ENCODE results near the gene AGPS. TPM values are rescaled to one million over a fixed set of nuclear protein-coding genes. Genes with fewer than 3 reads are reported as not detected.
"Not testable (repeated sequence)": the region's sequence is repeated elsewhere in the genome, so short reads cannot be mapped to it uniquely, and the experiment has no call there.

Gene AGPS
- polyA plus RNA-seq, 10 donors = 22.2 to 32.0 (median 26.6) TPM

- not testable (repeated sequence) for DNase-seq
These were observed 18.1 kb downstream of the AGPS start for GRCh38 chr2:177410629-177411028.

DNA sequence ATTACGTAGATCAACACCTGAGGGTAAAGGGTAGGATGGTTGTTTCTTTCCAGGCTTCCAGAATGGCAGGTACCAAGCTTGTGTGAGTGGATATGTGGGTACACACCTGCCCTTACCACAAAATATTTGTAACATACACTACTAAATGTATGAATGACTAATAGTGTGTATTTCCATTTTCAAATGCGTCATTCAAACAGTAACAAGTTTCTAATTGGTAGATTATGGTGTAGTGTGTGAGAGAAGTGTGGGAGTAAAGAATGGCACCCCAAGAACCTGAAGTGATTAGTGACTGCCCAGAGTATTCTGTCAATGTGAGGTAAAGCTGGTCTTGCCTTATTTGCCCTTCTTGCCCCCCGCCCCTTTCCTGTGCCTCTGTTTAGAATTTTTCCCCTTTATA, 21.1 kb downstream of the AGPS start:
- DNase-seq = no peak

DNA sequence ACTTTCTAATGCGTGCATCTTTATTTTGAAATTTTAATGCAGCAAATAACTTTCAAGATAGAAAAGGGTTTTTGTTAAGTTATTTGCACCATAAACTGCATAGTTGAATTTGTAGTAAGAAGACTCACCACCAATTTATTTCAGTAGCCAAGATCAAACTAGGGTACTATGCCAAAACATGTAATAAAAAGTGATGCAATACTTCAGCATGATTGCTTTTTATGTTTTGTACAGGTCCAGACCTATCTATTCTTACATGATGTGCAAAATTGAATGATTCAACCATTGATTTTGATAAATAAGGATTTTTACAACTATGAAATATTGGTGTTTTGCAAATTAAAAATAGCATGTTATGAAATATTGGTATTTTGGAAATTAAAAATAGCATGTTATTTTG, 26.7 kb downstream of the AGPS start:
- DNase-seq = peak in 1 of 3 donors; percentile 21

GRCh38 chr2:177422271-177422670, 29.7 kb downstream of the AGPS start:
- DNase-seq = no peak

- not testable (repeated sequence) for DNase-seq
These were observed 31.5 kb downstream of the AGPS start for GRCh38 chr2:177424120-177424519.

DNA sequence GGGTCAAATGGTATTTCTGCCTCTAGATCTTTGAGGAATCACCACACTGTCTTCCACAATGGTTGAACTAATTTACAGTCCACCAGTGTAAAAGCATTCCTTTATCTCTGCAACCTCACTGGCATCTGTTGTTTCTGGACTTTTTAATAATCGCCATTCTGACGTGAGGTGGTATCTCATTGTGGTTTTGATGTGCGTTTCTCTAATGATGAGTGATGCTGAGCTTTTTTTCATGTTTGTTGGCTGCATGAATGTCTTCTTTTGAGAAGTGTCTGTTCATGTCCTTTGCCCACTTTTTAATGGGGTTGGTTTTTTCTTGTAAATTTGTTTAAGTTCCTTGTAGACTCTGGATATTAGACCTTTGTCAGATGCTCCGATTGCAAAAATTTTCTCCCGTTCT, 32.0 kb downstream of the AGPS start:
- DNase-seq = not testable (repeated sequence)

DNA sequence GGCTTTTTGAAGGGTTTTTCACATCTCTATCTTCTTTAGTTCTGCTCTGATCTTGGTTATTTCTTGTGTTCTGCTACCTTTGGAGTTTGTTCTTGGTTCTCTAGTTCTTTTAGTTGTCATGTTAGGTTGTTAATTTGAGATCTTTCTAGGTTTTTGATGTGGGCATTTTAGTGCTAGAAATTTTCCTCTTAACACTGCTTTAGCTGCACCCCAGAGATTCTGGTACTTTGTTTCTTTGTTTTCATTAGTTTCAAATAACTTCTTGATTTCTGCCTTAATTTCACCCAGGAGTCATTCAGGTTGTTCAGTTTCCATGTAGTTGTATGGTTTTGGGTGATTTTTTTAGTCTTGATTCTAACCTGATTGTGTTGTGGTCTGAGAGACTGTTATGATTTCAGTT, 34.7 kb downstream of the AGPS start:
- no peak for DNase-seq

- not testable (repeated sequence) for DNase-seq
These were observed 35.4 kb downstream of the AGPS start for GRCh38 chr2:177427936-177428335.

- peak in 1 of 3 donors; percentile 84 for DNase-seq
These were observed 37.2 kb downstream of the AGPS start for GRCh38 chr2:177429688-177430325.

DNA sequence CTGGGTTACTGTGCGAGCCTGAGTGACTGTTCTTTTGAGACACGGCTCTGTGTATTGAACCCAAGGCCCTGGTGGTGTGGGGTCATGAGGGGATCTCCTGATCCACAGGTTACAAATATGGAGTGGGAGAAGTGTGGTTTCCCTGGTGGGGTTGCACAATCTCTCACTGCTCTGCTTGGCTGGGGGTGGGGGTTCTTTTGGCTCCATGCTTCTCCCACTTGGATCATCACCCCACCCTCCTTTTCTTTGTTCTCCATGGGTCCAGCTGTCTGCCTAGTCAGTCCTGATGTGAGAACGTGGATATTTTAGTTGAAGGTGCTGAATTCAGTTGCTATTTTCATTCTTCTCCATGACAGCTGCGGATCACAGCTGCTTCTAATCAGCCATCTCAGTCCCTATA, 37.8 kb downstream of the AGPS start:
- DNase-seq = peak in 1 of 3 donors; percentile 26

DNA sequence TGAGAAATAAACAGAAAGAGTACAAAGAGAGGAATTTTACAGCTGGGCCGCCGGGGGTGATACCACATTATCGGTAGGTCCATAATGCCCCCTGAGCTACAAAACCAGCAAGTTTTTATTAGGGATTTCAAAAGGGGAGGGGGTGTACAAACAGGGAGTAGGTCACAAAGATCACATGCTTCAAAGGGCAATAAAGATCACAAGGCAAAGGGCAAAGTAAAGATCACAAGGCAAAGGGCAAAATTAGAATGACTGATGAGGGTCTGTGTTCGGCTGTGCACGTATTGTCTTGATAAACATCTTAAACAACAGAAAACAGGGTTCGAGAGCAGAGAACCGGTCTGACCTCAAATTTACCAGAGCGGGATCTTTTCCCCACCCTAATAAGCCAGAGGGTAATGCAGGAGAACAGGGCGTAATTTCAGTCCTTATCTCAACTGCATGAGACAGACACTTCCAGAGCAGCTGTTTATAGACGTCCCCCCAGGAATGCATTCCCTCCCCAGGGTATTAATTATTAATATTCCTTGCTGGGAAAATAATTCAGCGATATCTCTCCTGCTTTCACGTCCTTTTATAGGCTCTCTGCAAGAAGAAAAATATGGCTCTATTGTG, 38.6 kb downstream of the AGPS start:
- DNase-seq = not testable (repeated sequence)

GRCh38 chr2:177432703-177433102, 40.1 kb downstream of the AGPS start:
- DNase-seq = no peak

DNA sequence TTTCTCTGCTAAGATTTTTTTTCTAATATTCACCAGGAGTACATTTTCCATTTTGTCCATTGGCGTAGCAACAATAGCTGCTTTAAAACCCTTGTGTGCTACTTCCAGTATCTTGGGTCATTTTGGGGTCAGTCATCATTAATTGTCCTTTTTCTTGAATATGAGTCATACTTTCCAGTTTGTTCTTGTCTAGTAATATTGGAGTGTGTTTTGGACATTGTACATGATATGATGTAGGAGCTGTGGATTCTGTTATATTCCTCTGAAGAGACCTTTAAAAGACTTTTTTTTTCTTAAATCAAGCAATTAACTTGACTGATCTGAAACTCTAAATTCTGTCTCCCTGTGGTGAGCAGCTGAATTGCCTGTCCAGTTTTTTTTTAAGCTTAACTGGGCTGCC, 40.8 kb downstream of the AGPS start:
- DNase-seq = peak in 1 of 3 donors; percentile 10

GRCh38 chr2:177434475-177434874, 41.9 kb downstream of the AGPS start:
- DNase-seq = no peak

- no peak for DNase-seq
These were observed 52.6 kb downstream of the AGPS start for GRCh38 chr2:177445200-177445599.

DNA sequence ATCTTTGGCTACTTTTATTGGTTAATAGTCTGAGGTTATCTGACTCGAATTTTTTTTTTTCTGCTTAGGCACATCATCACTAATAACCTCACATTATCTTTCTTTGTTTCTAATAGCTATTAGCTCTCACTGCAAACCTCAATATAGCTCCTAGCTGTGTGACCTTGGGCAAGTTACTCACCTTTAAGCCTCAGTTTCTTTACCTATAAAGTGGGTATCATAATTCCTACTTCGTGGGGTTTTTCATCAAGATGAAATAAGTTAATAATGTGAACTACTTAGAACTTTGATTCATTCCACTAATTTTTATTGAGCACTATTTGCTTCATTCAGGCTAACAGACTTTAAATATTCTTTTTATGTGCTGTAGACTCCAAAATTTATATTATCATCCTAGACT, 55.5 kb downstream of the AGPS start:
- no peak for DNase-seq

DNA sequence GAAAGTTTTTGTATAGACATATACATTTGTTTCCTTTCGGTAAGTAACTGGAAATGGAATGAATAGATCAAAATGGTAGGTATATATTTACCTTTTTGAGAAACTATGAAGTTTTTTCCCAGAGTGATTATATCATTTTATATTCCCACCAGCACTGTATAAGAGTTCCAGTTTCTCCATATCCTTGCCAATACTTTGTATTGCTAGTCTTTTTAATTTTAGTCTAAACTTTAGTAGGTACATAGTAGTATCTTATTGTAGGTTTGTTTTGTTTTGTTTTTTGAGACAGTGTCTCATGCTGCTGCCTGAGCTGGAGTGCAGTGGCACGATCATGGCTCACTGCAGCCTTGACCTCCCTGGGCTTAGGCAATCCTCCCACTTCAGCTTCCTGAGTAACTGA, 56.6 kb downstream of the AGPS start:
- no peak for DNase-seq

GRCh38 chr2:177455187-177455586, 62.6 kb downstream of the AGPS start:
- DNase-seq = no peak

DNA sequence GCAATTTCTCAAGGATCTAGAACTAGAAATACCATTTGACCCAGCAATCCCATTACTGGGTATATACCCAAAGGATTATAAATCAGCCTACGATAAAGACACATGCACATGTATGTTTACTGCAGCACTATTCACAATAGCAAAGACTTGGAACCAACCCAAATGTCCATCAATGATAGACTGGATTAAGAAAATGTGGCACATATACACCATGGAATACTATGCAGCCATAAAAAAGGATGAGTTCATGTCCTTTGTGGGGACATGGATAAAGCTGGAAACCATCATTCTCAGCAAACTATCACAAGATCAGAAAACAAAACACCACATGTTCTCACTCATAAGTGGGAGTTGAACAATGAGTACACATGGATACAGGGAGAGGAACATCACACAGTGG, 67.2 kb downstream of the AGPS start:
- DNase-seq = not testable (repeated sequence)

DNA sequence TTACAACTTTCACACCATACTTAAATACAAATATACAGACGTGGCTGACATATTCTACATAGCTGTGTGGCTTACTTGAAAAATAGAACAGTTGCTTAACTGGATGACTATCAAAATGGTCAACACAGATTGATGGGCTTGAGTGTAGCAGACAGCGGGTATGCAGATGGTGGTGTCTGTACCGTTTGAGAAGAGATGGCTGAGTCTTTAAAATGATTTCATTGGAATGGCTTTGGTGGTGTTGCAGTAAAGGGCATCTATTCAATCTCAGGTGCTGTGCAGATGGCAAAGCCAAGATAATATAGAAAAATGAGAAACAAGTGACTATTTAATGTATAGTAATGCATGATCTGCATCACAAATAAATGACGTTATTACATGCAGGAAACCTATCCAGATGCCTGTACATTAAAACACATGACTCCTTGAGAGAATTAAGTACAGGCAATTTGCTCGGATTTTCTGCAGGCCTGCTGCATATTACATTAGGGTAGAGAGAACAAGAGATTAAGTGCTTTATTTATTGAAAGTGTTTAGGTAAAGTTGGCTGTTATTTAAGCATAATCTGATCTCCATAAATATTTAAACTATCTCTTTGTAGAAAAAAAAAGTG, 68.5 kb downstream of the AGPS start:
- DNase-seq = no peak

GRCh38 chr2:177464549-177464948, 72.0 kb downstream of the AGPS start:
- DNase-seq = no peak

DNA sequence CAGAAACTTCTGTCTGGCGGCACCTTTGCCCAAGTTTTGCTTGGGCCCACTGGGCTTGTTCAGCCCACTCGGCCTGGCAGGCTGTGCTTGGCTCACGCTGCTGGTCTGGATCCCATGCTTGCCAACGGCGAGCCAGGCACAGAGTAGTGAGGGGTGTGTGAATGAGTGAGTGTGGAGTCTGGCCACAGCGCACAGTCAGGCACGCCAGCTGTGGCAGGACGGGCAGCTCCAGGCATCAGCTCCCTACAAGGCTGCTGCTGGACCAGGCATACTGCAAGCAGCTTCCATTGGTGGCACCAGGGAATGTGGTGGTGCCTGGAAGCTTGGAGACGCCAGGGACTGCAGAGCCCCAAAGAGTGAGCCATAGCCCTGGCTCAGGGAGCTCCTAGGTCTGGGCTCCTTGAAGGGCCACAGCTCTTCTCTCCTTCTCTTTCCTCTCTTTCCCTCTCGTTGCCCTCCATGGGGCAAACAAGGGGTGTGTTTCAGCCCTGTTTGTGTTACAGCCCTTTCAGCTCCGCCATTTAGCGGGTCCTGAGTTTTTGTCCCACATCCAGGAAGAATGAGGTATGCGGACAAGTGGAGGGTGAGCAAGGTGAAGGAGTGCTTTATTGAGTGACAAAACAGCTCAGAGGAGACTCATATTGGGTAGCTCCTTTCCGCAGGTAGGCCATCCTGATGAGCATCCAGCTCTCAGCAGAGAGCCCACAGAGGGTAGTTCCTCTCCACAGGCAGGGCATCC, 73.0 kb downstream of the AGPS start:
- DNase-seq = no peak
